Activated T-cell treated with anti-CD3 and anti-CD28 coated beads for 24 hours (primary cell): Measurements from ENCODE around the gene MAGEH1.

ENCODE experiments used
- DNase-seq: peaks from one replicate; pipeline ENCODE4 v3.0.0-alpha.2; 2020; ENCODE audit warnings: low read depth

The MAGEH1 gene

GRCh38 chrX:55490974-55491373 lies 39.0 kb downstream of the MAGEH1 start:
- DNase-seq, result no peak
